ENCODE results near the gene IRGQ. TPM values are rescaled to one million over a fixed set of nuclear protein-coding genes. Genes with fewer than 3 reads are reported as not detected.
A peak's percentile ranks its signal among the peaks of the same experiment; 100 is the strongest.
"Not testable (repeated sequence)": the region's sequence is repeated elsewhere in the genome, so short reads cannot be mapped to it uniquely, and the experiment has no call there.

IRGQ gene
- total and polyA plus RNA-seq, 5 donors = 9.4 to 29.2 (median 23.4) TPM

- DNase-seq (no peak), ATAC-seq (no peak)
- H3K4me1 ChIP-seq (ENCODE audit: control insufficient read depth, insufficient read depth, low read length) = no peaks in the 10 kb centered on the region
- H3K27ac ChIP-seq (ENCODE audit: low read length) = no peak overlapping the region
- H3K27me3 ChIP-seq (ENCODE audit: control insufficient read depth, insufficient read depth) = no peaks in the 10 kb centered on the region
- WGBS = 65% methylated on average over 3 of the region's 3 CpGs
- no peaks in the 10 kb centered on the region for H3K9me3 ChIP-seq (ENCODE audit: control insufficient read depth, low read length)
- no peak overlapping the region for H3K4me3 ChIP-seq (ENCODE audit: low read length)
- intact Hi-C loops (cut with DNase I) = no loop called here
These were observed 14.6 kb upstream of the IRGQ start for GRCh38 chr19:43610493-43610892.

- WGBS = 82% methylated on average over 7 of the region's 7 CpGs
- DNase-seq (no peak), ATAC-seq (no peak)
- Histone ChIP-seq H3K9me3 (ENCODE audit: control insufficient read depth, low read length) (no peaks in the 10 kb centered on the region), H3K27me3 (ENCODE audit: control insufficient read depth, insufficient read depth) (no peaks in the 10 kb centered on the region), H3K4me3 (ENCODE audit: low read length) (no peak overlapping the region), H3K27ac (ENCODE audit: low read length) (no peak overlapping the region), H3K4me1 (ENCODE audit: control insufficient read depth, insufficient read depth, low read length) (no peaks in the 10 kb centered on the region)
- intact Hi-C loops (cut with DNase I) = no loop called here
These were observed 13.9 kb upstream of the IRGQ start for GRCh38 chr19:43609872-43610271.

- 69% methylated on average over 28 of the region's 28 CpGs for WGBS
- no peak overlapping the region for H3K4me3 ChIP-seq (ENCODE audit: low read length)
These were observed 11.6 kb upstream of the IRGQ start for GRCh38 chr19:43607238-43608205.

GRCh38 chr19:43606569-43607229 lies 10.8 kb upstream of the IRGQ start:
- Histone ChIP-seq H3K27me3 (ENCODE audit: control insufficient read depth, insufficient read depth) (no peaks in the 10 kb centered on the region), H3K4me1 (ENCODE audit: control insufficient read depth, insufficient read depth, low read length) (no peaks in the 10 kb centered on the region), H3K27ac (ENCODE audit: low read length) (no peak overlapping the region), H3K9me3 (ENCODE audit: control insufficient read depth, low read length) (no peaks in the 10 kb centered on the region), H3K4me3 (ENCODE audit: low read length) (no peak overlapping the region)
- intact Hi-C loops (cut with DNase I) = no loop called here
- 87% methylated on average over 7 of the region's 7 CpGs for whole genome bisulfite sequencing
- ATAC-seq (no peak), DNase-seq (no peak)

More at GRCh38 chr19:43607238-43608205, 11.6 kb upstream of the IRGQ start:
- DNase-seq (no peak), ATAC-seq (peak in 1 of 2 donors; percentile 13)
- H3K27ac ChIP-seq (ENCODE audit: low read length) = no peak overlapping the region
- intact Hi-C loops (cut with DNase I) = no loop called here
- no peaks in the 10 kb centered on the region for H3K4me1 ChIP-seq (ENCODE audit: control insufficient read depth, insufficient read depth, low read length)
- no peaks in the 10 kb centered on the region for H3K9me3 ChIP-seq (ENCODE audit: control insufficient read depth, low read length)
- no peaks in the 10 kb centered on the region for H3K27me3 ChIP-seq (ENCODE audit: control insufficient read depth, insufficient read depth)

- intact Hi-C loops (cut with DNase I) = no loop called here
- Histone ChIP-seq H3K27ac (ENCODE audit: low read length) (no peak overlapping the region), H3K4me1 (ENCODE audit: control insufficient read depth, insufficient read depth, low read length) (no peaks in the 10 kb centered on the region), H3K4me3 (ENCODE audit: low read length) (no peak overlapping the region), H3K9me3 (ENCODE audit: control insufficient read depth, low read length) (no peaks in the 10 kb centered on the region), H3K27me3 (ENCODE audit: control insufficient read depth, insufficient read depth) (no peaks in the 10 kb centered on the region)
- no peak for DNase-seq
- 69% methylated on average over 7 of the region's 7 CpGs for WGBS
- no peak for ATAC-seq
These were observed 10.1 kb upstream of the IRGQ start for GRCh38 chr19:43605875-43606568.

- intact Hi-C loops (cut with DNase I); DNase-seq; H3K4me1 ChIP-seq (ENCODE audit: control insufficient read depth, insufficient read depth, low read length); H3K9me3 ChIP-seq (ENCODE audit: control insufficient read depth, low read length); H3K27ac ChIP-seq (ENCODE audit: low read length); ATAC-seq; H3K27me3 ChIP-seq (ENCODE audit: control insufficient read depth, insufficient read depth); H3K4me3 ChIP-seq (ENCODE audit: low read length): not testable (repeated sequence)
- 68% methylated on average over 5 of the region's 5 CpGs for WGBS
These were observed 4.4 kb upstream of the IRGQ start for GRCh38 chr19:43600326-43600725.

GRCh38 chr19:43599635-43600295 lies 3.8 kb upstream of the IRGQ start:
- no peak overlapping the region for H3K4me3 ChIP-seq (ENCODE audit: low read length)
- intact Hi-C loops (cut with DNase I) = no loop called here
- no peaks in the 10 kb centered on the region for H3K9me3 ChIP-seq (ENCODE audit: control insufficient read depth, low read length)
- no peaks in the 10 kb centered on the region for H3K27me3 ChIP-seq (ENCODE audit: control insufficient read depth, insufficient read depth)
- H3K27ac ChIP-seq (ENCODE audit: low read length) = no peak overlapping the region
- WGBS = 88% methylated on average over 4 of the region's 4 CpGs
- no peak for DNase-seq
- H3K4me1 ChIP-seq (ENCODE audit: control insufficient read depth, insufficient read depth, low read length) = peaks cover 6% of the 10 kb centered on the region
- ATAC-seq = no peak

GRCh38 chr19:43598445-43599240 lies 2.7 kb upstream of the IRGQ start:
- no peak for ATAC-seq
- Histone ChIP-seq H3K27me3 (ENCODE audit: control insufficient read depth, insufficient read depth) (no peaks in the 10 kb centered on the region), H3K9me3 (ENCODE audit: control insufficient read depth, low read length) (no peaks in the 10 kb centered on the region), H3K27ac (ENCODE audit: low read length) (no peak overlapping the region), H3K4me3 (ENCODE audit: low read length) (no peak overlapping the region), H3K4me1 (ENCODE audit: control insufficient read depth, insufficient read depth, low read length) (peaks cover 6% of the 10 kb centered on the region)
- intact Hi-C loops (cut with DNase I) = no loop called here
- WGBS = 91% methylated on average over 19 of the region's 19 CpGs
- DNase-seq = peak in 1 of 3 donors; percentile 53

- peaks cover 6% of the 10 kb centered on the region for H3K4me1 ChIP-seq (ENCODE audit: control insufficient read depth, insufficient read depth, low read length)
These were observed 1.9 kb upstream of the IRGQ start for GRCh38 chr19:43597876-43598275.

More at GRCh38 chr19:43597876-43598275, 1.9 kb upstream of the IRGQ start:
- no peak for DNase-seq
- H3K27ac ChIP-seq (ENCODE audit: low read length) = no peak overlapping the region
- no peaks in the 10 kb centered on the region for H3K9me3 ChIP-seq (ENCODE audit: control insufficient read depth, low read length)
- no peak for ATAC-seq
- no peak overlapping the region for H3K4me3 ChIP-seq (ENCODE audit: low read length)
- intact Hi-C loops (cut with DNase I) = loop anchor here in 1 of 4 donors (2.0 kb wide), 1 partner anchor 23 kb away; the partner anchor contains the start of genes PINLYP and XRCC1
- H3K27me3 ChIP-seq (ENCODE audit: control insufficient read depth, insufficient read depth) = no peaks in the 10 kb centered on the region
- WGBS = 44% methylated on average over 5 of the region's 5 CpGs
